VCaP (cell line): ENCODE data around the gene DLX1.

ENCODE experiments used
- H3K27ac ChIP-seq: fragments of 450-650 bp; 2 replicates; pipeline ENCODE4 v1.5.1; 2017
- CTCF ChIP-seq: fragments of 450-650 bp; conservative IDR thresholded peaks from 2 replicates; pipeline ENCODE4 v1.5.1; 2017; ENCODE audit warnings: mild to moderate bottlenecking, moderate library complexity

The DLX1 gene

GRCh38 chr2:172072303-172072702 lies 13.0 kb upstream of the DLX1 start:
- TF ChIP-seq CTCF, result no peak
- no peak overlapping the region for H3K27ac ChIP-seq

- TF ChIP-seq CTCF, result no peak
- H3K27ac ChIP-seq, result no peak overlapping the region
Observed at GRCh38 chr2:172072706-172073105, 12.6 kb upstream of the DLX1 start.

DNA sequence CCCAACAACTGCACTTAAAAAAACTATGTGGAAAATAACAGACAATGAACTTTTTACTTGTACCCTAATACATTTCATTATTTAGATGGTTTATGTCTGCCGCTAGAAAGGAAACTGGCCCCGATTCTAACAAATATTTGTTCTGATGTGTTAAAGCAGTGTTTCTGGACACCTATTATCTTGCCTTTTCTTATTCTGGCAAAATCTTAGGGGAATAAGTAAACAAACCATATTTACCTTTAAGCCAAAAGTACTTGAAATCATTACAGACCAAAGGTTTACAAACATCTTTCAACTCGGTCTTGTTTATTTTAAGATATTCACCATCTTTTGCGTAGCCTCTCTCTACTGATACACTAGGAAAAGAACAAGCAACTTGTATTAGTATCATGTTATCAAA lies 11.8 kb upstream of the DLX1 start:
- H3K27ac ChIP-seq, result no peak overlapping the region
- no peak for TF ChIP-seq CTCF

- H3K27ac ChIP-seq, result no peak overlapping the region
- TF ChIP-seq CTCF, result no peak
Observed at GRCh38 chr2:172074254-172074653, 11.1 kb upstream of the DLX1 start.

GRCh38 chr2:172079416-172079815 lies 5.9 kb upstream of the DLX1 start:
- no peak for TF ChIP-seq CTCF
- no peak overlapping the region for H3K27ac ChIP-seq

DNA sequence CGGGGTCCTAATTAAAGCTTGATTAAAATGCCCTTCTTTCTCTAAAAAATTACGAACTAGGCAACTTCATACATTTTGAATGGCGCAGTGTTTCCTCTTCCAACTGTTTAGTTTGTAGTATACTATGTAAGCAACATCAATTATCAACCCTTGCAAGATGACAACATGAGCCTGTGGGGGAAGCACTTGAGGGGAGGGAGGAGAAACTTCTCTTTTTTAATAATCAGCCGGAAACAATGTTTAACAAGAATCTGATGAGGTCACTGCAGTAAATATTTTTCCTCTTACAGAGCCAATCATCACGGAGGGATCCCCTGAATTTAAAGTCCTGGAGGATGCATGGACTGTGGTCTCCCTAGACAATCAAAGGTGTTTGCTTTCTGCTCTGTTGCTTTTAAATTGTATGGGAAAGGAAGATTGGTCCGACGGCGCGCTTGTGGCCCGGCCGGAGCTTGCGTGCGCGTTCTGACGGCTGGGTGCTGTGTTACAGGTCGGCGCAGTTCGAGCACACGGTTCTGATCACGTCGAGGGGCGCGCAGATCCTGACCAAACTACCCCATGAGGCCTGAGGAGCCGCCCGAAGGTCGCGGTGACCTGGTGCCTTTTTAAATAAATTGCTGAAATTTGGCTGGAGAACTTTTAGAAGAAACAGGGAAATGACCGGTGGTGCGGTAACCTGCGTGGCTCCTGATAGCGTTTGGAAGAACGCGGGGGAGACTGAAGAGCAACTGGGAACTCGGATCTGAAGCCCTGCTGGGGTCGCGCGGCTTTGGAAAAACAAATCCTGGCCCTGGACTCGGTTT lies 5.3 kb upstream of the DLX1 start:
- H3K27ac ChIP-seq, result no peak overlapping the region
- TF ChIP-seq CTCF, result no peak

DNA sequence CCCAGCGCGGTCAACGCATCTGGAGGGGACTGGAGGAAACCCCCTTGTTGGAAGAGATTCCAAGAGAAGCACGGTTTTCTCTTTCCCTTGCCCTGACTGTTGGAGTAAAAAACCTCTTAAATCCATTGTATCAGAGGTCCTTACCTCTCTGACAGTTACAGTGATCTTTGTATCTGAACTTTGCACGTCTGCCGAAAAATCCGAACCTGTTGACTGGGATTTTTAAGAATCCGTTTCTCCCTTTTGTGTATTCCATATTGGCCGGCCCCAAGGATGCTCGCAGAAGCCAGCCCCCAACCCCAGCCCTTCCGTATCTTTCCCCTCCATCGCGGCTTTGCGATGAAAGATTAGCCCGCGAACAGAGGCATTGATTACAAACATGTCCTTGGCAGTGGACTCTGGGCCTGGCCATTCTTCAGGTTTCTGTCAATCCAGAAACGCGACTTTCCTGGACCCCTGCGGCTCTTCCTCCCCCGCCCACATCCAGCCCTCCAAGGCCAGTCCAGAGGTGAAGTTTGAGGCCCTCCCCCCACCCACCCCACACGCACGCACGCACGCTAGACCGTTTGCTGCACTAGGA lies 4.6 kb upstream of the DLX1 start:
- no peak for TF ChIP-seq CTCF
- H3K27ac ChIP-seq, result no peak overlapping the region
